HL-60 (cell line): ENCODE data around the gene YIF1A.

Experiments
- CTCF ChIP-seq: IDR thresholded peaks from one replicate; pipeline ENCODE4 v1.5.1; 2011; ENCODE audit warnings: low read length, control low read depth, inconsistent platforms; ENCODE audit not compliant: insufficient read depth
- GABPA ChIP-seq: IDR thresholded peaks from 2 replicates; pipeline ENCODE4 v1.6.1; 2012; ENCODE audit warnings: low read depth
- POLR2AphosphoS5 ChIP-seq: IDR thresholded peaks from 2 replicates; pipeline ENCODE4 v1.6.1; 2012; ENCODE audit warnings: low read depth
- REST ChIP-seq: IDR thresholded peaks from 2 replicates; pipeline ENCODE4 v1.6.1; 2012; ENCODE audit warnings: low read depth; ENCODE audit not compliant: insufficient replicate concordance
- SPI1 ChIP-seq: IDR thresholded peaks from 2 replicates; pipeline ENCODE4 v1.6.1; 2012; ENCODE audit warnings: low read depth, mild to moderate bottlenecking, borderline replicate concordance

- TF ChIP-seq CTCF (no peak), GABPA (no peak), POLR2AphosphoS5 (no peak), REST (no peak), SPI1 (no peak)
These were observed 2.4 kb upstream of the YIF1A start for GRCh38 chr11:66291303-66291705.
